DND-41 (cell line): ENCODE results near the gene AMDHD2.

ENCODE experiments used
- CTCF ChIP-seq: IDR thresholded peaks from 2 replicates; pipeline ENCODE4 v1.5.1; 2012; ENCODE audit warnings: borderline replicate concordance, low read length, moderate library complexity, mild to moderate bottlenecking; ENCODE audit not compliant: poor library complexity, severe bottlenecking; ENCODE audit errors: extremely low read depth
- EZH2 ChIP-seq: IDR thresholded peaks from 3 replicates; pipeline ENCODE4 v1.6.1; 2012; ENCODE audit warnings: borderline replicate concordance, low read depth, mild to moderate bottlenecking, moderate library complexity, low read length, inconsistent platforms; ENCODE audit not compliant: severe bottlenecking

GRCh38 chr16:2482708-2483534 is 37.2 kb upstream of the AMDHD2 start:
- TF ChIP-seq CTCF (no peak), EZH2 (no peak)
